Naive thymus-derived CD8-positive, alpha-beta T cell (primary cell): ENCODE results near the gene UGT2B15. TPM values are rescaled to one million over a fixed set of nuclear protein-coding genes. Genes with fewer than 3 reads are reported as not detected.
"Not testable (repeated sequence)": the region's sequence is repeated elsewhere in the genome, so short reads cannot be mapped to it uniquely, and the experiment has no call there.

Experiments
- ATAC-seq, 2 donors: fragments of 150-1000 bp; cut with Tn5 transposase in 1 of 2; sonication (Bioruptor Pico), chemical (Tn5 transposase) in 1 of 2; 1 replicate in 1 of 2; 2 replicates in 1 of 2; pipeline ENCODE4 v1.10.0; 2021; ENCODE audit warnings: mild to moderate bottlenecking in 2 of 2, moderate library complexity in 2 of 2
- POLR2A ChIA-PET: fragments of 350-600 bp; sonication (Branson Sonifier 250); formaldehyde crosslinking; loops from one replicate; lab custom pipeline; 2021; ENCODE audit warnings: antibody characterized with exemption; lab: Charles Lee
- DNase-seq, 10 donors: peaks; one replicate each; pipeline versions ENCODE4 v3.0.0 to v3.0.0-alpha.2; 2020 to 2022
- H3K27ac Mint-ChIP-seq, 10 donors: one replicate each; pipeline ENCODE4 v1.8.0; 2020 to 2022; ENCODE audit warnings: mild to moderate bottlenecking in 10 of 10, mixed read lengths in 10 of 10, moderate library complexity in 4 of 10, inconsistent platforms in 1 of 10
- H3K27me3 Mint-ChIP-seq, 5 donors: one replicate each; pipeline ENCODE4 v1.8.0; 2021 to 2022; ENCODE audit warnings: mixed read lengths in 5 of 5
- H3K36me3 Mint-ChIP-seq, 3 donors: one replicate each; pipeline ENCODE4 v1.8.0; 2020 to 2022; ENCODE audit warnings: mixed read lengths in 3 of 3, mild to moderate bottlenecking in 2 of 3, inconsistent platforms in 1 of 3
- H3K4me1 Mint-ChIP-seq, 4 donors: one replicate each; pipeline ENCODE4 v1.8.0; 2021 to 2022; ENCODE audit warnings: mixed read lengths in 4 of 4
- H3K4me3 Mint-ChIP-seq, 10 donors: one replicate each; pipeline ENCODE4 v1.8.0; 2020 to 2022; ENCODE audit warnings: mild to moderate bottlenecking in 10 of 10, mixed read lengths in 10 of 10, moderate library complexity in 6 of 10, inconsistent platforms in 1 of 10
- H3K9me3 Mint-ChIP-seq, 9 donors: one replicate each; pipeline ENCODE4 v1.8.0; 2020 to 2022; ENCODE audit warnings: mixed read lengths in 9 of 9, mild to moderate bottlenecking in 3 of 9, inconsistent platforms in 1 of 9, moderate library complexity in 1 of 9
- polyA plus RNA-seq, 3 donors: library from polyadenylated mRNA; unstranded; fragments of 300-500 nt; fragmentation: Illumina TruSeq; gene quantifications; one replicate each; pipeline ENCODE4 v1.2.3, GENCODE V29; 2021
- total RNA-seq, 8 experiments: library from RNA in 2 of 8; stranded (reverse) in 2 of 8; gene quantifications; one replicate each; pipeline ENCODE4 v1.2.3 and lab custom pipeline; 2021 to 2026

Gene UGT2B15
- total RNA-seq (not detected), polyA plus RNA-seq (not detected), total RNA-seq (lab: John Stamatoyannopoulos, UW) (0 reads per million in 6 experiments)

DNA sequence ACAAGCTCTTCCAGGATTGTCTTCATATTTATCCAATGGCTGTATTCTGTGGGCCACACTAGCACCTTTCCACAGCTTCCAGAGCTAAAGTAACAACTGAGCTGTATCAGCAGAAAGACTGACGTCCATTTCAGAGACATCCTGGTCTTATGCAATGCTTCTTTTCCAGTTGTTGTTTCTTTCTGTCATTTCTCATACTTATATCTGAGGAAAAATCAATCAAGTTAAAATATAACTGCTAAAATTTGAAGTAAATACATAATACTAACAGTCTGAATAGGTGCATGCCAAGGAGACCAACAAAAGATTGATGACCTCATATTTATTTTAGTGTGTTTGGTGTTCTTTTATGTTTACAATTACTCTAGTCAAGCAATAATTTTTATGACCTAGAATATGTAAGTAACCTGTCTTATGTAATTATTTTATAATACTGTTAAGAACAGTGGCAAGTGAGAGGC, at the start of gene UGT2B15:
UGT2B15 (minus strand) TSS at position 174 of the 461 bp plus-strand sequence; CDS start at position 140, 34 bp downstream.
- H3K27me3 Mint-ChIP-seq, H3K36me3 Mint-ChIP-seq, H3K4me1 Mint-ChIP-seq, DNase-seq, H3K4me3 Mint-ChIP-seq, H3K27ac Mint-ChIP-seq, ATAC-seq, POLR2A ChIA-PET: not testable (repeated sequence)
- H3K9me3 Mint-ChIP-seq: peaks cover 0 to 13% (median 0%) of the 10 kb centered on the region in 9 donors

DNA sequence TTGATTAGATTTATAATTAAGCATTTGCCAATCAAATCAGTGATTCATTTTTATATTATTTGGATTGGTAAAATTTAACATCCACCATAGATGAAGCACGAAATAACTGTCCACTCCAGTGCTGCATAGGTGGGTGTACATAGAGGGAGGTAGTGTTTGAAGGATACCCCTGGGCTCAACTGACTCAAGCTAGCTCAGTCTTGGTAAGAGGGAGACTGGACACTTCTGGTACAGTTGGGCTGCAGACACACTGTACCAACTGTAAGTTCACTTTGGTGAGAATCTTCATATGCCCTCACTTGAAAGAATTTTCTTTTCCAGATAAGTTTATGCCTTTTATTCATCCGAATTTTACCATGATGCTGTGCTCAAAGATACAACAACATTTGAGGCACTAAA, 48.6 kb upstream of the UGT2B15 start:
- peaks cover 0 to 13% (median 0%) of the 10 kb centered on the region in 5 donors for H3K27me3 Mint-ChIP-seq
- POLR2A ChIA-PET: no interaction called here

DNA sequence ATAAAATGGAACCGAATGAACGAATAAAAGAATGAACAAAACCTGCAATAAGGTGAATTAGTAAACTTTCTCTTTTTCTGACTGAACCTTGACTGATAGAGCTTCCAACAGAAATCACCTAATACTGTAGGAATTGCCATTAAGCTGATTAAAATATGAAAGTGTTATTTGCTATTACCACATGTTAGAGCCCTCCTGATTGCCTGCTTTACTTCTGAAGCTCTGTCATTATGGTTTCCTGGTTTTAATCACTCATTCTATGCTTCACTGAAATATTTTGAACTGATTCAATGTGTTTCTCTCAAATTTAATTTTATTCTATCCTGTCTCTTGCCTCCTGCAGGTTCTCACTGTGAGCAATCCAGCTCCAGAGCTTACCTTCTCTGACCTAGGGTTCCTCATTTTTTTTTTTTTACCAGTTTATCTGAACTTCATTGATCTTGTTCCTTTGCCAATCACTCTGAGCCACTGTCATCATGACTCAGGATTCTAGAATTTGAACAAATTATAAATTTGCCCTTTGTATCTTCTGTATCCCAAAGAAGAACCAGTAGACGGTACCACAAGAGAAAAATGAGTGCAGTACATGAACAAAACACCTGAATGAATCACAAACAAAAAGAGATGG, 48.1 kb upstream of the UGT2B15 start:
- Mint-ChIP-seq H3K9me3 (peaks cover 0 to 11% (median 0%) of the 10 kb centered on the region in 9 donors), H3K27me3 (peaks cover 0 to 13% (median 0%) of the 10 kb centered on the region in 5 donors), H3K27ac (no peak overlapping the region), H3K4me3 (no peak overlapping the region), H3K4me1 (no peaks in the 10 kb centered on the region), H3K36me3 (no peaks in the 10 kb centered on the region)
- POLR2A ChIA-PET: no interaction called here
- ATAC-seq: no peak
- DNase-seq: no peak

More for the DNA sequence above, 48.6 kb upstream of the UGT2B15 start:
- H3K9me3 Mint-ChIP-seq: peaks cover 0 to 11% (median 0%) of the 10 kb centered on the region in 9 donors
- no peak overlapping the region for H3K27ac Mint-ChIP-seq
- DNase-seq (no peak), ATAC-seq (no peak)
- H3K4me1 Mint-ChIP-seq: no peaks in the 10 kb centered on the region
- no peaks in the 10 kb centered on the region for H3K36me3 Mint-ChIP-seq
- H3K4me3 Mint-ChIP-seq: no peak overlapping the region

DNA sequence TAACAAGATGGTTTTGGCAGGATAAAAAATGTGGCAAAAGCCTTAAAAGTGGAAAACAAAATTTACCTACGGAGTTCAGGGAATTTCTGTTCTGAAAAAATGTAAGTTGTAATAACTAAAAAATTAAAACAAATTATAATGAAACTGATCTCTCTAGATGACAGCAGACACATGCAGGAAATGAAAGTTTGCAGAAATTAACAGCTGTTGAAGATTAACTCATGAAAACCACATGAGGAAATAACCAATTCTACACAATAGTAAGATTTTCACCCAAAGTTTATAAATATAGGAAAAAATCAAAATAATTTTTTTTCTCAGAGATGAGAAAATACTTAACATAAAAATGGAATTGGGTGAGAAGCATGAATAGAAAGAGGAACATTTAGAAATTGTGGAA, 47.5 kb upstream of the UGT2B15 start:
- POLR2A ChIA-PET: no interaction called here
- no peak for DNase-seq

DNA sequence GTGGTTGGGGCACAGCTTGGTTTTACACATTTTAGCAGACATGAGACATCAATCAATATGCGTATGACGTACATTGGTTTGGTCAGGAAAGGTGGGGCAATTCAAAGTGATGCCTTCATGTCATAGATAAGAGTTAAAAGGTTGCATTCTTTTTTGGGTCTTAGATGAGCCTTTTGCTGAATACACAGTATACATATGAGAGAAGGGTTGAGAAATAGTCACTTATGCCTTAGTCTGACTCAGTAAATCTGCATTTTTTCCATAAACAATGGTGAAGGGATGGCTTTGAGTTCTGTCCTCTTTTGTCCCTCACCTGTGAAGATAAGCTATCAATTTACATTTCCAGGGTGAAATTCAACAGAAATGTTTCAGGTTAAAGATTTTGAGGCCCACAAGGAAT, 43.9 kb upstream of the UGT2B15 start:
- H3K27ac Mint-ChIP-seq: no peak overlapping the region
- no peaks in the 10 kb centered on the region for H3K9me3 Mint-ChIP-seq
- H3K27me3 Mint-ChIP-seq: peaks cover 0 to 6% (median 0%) of the 10 kb centered on the region in 5 donors
- no peaks in the 10 kb centered on the region for H3K36me3 Mint-ChIP-seq
- no peak for ATAC-seq
- no peaks in the 10 kb centered on the region for H3K4me1 Mint-ChIP-seq
- no peak for DNase-seq
- H3K4me3 Mint-ChIP-seq: no peak overlapping the region
- POLR2A ChIA-PET: no interaction called here

More for the DNA sequence above, 47.5 kb upstream of the UGT2B15 start:
- Mint-ChIP-seq H3K36me3 (no peaks in the 10 kb centered on the region), H3K9me3 (peaks cover 0 to 11% (median 0%) of the 10 kb centered on the region in 9 donors), H3K4me3 (no peak overlapping the region), H3K27me3 (peaks cover 0 to 13% (median 0%) of the 10 kb centered on the region in 5 donors), H3K27ac (no peak overlapping the region), H3K4me1 (no peaks in the 10 kb centered on the region)
- ATAC-seq: no peak

DNA sequence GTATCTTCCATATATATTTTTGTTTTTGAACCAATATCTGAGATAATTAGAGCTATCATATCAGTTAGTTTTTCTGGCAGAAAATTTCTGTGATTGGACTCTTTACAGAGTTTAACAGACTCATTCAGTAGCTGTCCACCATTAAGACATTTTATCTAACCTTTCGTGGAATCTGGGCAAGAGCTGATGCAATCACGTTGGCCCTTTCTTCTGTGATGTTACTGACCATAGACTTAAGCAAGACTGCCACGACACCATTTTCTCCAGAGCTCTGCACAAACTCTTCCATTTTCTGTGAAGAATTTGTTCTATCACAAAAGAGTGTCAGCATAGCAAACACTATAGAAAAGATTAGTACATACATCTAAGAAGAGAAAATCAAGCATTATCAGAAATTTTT, 41.8 kb upstream of the UGT2B15 start:
- H3K36me3 Mint-ChIP-seq: no peaks in the 10 kb centered on the region
- no peak overlapping the region for H3K4me3 Mint-ChIP-seq
- H3K4me1 Mint-ChIP-seq: no peaks in the 10 kb centered on the region
- POLR2A ChIA-PET: no interaction called here
- no peak for DNase-seq
- no peak for ATAC-seq
- H3K27ac Mint-ChIP-seq: no peak overlapping the region
- no peaks in the 10 kb centered on the region for H3K9me3 Mint-ChIP-seq
- peaks cover 0 to 2% (median 0%) of the 10 kb centered on the region in 5 donors for H3K27me3 Mint-ChIP-seq

DNA sequence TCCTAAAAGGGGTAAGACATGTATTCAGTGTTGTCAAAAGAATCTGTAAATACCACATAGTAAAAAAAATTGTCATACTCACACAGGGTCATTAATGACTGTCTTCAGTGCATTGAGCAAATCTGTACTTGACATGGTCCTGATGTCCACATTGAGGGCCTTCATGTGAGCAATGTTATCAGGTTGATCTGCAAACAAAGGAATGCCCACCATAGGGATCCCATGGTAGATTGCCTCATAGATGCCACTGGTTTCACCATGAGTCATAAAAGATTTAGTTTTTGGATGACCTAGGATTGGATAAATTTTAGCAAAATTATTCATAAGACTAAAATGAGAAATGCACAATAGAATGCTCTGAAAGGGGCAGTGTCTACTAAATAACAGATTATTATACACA, 38.1 kb upstream of the UGT2B15 start:
- DNase-seq (no peak), ATAC-seq (no peak)
- Mint-ChIP-seq H3K27ac (no peak overlapping the region), H3K27me3 (peaks cover 0 to 3% (median 0%) of the 10 kb centered on the region in 5 donors), H3K4me1 (no peaks in the 10 kb centered on the region), H3K4me3 (no peak overlapping the region), H3K9me3 (peaks cover 0 to 3% (median 0%) of the 10 kb centered on the region in 9 donors), H3K36me3 (no peaks in the 10 kb centered on the region)
- POLR2A ChIA-PET: no interaction called here

DNA sequence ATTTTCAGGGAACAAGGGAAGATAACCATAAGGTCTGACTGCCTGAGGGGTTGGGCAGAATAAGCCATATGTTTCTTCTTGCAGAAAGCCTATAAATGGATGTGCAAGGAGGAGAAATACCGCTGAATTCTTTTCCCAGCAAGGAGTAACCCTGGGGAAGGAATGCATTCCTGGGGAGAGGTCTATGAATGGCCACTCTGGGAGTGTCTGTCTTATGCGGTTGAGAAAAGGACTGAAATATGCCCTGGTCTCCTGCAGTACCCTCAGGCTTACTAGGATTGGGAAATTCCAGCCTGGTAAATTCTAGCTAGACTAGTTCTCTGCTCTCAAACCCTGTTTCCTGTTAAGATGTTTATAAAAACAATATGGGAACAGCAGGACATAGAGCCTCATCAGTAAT, 32.7 kb upstream of the UGT2B15 start:
- ATAC-seq, H3K4me3 Mint-ChIP-seq, H3K9me3 Mint-ChIP-seq, DNase-seq, H3K4me1 Mint-ChIP-seq, H3K36me3 Mint-ChIP-seq, POLR2A ChIA-PET, H3K27me3 Mint-ChIP-seq, H3K27ac Mint-ChIP-seq: not testable (repeated sequence)

DNA sequence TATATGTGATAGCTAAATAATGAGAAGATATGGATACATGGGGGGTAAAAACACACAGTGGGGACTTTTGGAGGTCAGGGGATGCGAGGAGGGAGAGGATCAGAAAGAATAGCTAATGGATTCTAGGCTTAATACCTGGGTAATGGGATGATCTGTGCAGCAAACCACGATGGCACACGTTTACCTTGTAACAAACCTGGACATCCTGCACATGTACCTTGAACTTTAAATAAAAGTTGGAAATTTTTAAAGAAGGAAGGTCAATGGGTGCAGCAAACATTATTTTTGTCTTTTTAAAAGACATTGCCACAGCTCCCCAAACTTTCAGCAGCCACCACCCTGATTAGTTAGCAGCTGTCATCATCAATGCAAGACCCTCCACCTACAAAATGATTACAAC, 29.7 kb upstream of the UGT2B15 start:
- no peaks in the 10 kb centered on the region for H3K36me3 Mint-ChIP-seq
- H3K9me3 Mint-ChIP-seq: peaks cover 0 to 4% (median 2%) of the 10 kb centered on the region in 9 donors
- no peak for DNase-seq
- H3K27me3 Mint-ChIP-seq: peaks cover 0 to 2% (median 0%) of the 10 kb centered on the region in 5 donors
- H3K27ac Mint-ChIP-seq: no peak overlapping the region
- POLR2A ChIA-PET: no interaction called here
- no peak for ATAC-seq
- no peak overlapping the region for H3K4me3 Mint-ChIP-seq
- no peaks in the 10 kb centered on the region for H3K4me1 Mint-ChIP-seq

DNA sequence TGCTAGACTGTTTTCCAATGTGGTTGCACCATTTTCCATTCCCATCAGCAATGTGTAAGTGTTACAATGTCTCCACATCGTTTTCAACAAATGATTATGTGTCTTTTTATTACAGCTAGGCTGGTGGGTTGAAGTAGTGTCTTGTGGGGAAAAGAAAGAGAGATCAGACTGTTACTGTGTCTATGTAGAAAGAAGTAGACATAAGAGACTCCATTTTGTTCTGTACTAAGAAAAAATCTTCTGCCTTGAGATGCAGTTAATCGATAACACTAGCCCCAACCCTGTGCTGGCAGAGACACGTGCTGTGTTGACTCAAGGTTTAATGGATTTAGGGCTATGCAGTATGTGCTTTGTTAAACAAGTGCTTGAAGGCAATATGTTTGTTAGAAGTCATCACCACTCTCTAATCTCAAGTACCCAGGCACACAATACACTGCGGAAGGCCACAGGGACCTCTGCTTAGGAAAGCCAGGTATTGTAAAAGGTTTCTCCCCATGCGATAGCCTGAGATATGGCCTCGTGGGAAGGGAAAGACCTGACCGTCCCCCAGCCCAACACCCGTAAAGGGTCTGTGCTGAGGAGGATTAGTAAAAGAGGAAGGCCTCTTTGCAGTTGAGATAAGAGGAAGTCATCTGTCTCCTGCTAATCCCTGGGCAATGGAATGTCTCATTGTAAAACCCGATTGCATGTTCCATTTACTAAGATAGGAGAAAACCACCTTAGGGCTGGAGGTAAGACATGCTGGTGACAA, 23.0 kb upstream of the UGT2B15 start:
- Mint-ChIP-seq H3K9me3 (peaks cover 0 to 24% (median 8%) of the 10 kb centered on the region in 9 donors), H3K27ac (no peak overlapping the region), H3K4me3 (no peak overlapping the region), H3K4me1 (no peaks in the 10 kb centered on the region), H3K36me3 (peaks cover 0 to 7% (median 0%) of the 10 kb centered on the region in 3 donors), H3K27me3 (peaks cover 0 to 2% (median 0%) of the 10 kb centered on the region in 5 donors)
- DNase-seq (no peak), ATAC-seq (no peak)
- POLR2A ChIA-PET: no interaction called here

DNA sequence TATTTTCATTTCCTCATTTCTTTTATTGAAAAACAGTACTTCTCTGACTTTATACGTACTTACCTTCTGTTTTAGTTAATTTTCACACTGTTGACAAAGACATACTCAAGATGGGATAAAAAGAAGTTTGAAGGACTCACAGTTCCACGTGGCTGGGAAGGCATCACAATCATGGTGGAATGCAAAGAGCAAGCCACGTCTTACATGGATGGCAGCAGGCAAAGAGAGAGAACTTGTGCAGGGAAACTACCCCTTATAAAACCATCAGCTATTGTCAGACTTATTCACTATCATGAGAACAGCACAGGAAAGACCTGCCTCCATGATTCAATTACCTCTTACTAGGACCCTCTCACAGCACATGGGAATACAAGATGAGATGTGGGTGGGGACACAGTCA, 20.7 kb upstream of the UGT2B15 start:
- H3K4me3 Mint-ChIP-seq: no peak overlapping the region
- POLR2A ChIA-PET: no interaction called here
- peaks cover 0 to 24% (median 8%) of the 10 kb centered on the region in 9 donors for H3K9me3 Mint-ChIP-seq
- H3K27ac Mint-ChIP-seq: no peak overlapping the region
- no peaks in the 10 kb centered on the region for H3K4me1 Mint-ChIP-seq
- H3K27me3 Mint-ChIP-seq: no peaks in the 10 kb centered on the region
- H3K36me3 Mint-ChIP-seq: peaks cover 0 to 7% (median 0%) of the 10 kb centered on the region in 3 donors
- DNase-seq (no peak), ATAC-seq (no peak)

DNA sequence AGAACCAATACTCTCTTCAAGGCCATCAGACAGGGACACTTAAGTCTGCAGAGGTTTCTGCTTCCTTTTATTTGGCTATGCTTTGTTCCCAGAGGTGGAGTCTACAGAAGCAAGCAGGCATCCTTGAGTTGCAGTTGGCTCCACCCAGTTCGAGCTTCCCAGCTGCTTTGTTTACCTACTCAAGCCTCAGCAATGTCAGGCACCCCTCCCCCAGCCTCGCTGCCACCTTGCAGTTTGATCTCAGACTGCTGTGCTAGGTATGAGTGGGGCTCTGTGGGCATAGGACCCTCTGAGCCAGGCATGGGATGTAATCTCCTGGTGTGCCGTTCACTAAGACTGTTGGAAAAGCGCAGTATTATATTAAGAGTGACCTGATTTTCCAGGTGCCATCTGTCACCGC, 12.6 kb upstream of the UGT2B15 start:
- H3K27me3 Mint-ChIP-seq: peaks cover 0 to 18% (median 2%) of the 10 kb centered on the region in 5 donors
- DNase-seq (no peak), ATAC-seq (no peak)
- POLR2A ChIA-PET: no interaction called here
- H3K9me3 Mint-ChIP-seq: peaks cover 0 to 31% (median 12%) of the 10 kb centered on the region in 9 donors
- H3K36me3 Mint-ChIP-seq: peaks cover 0 to 4% (median 0%) of the 10 kb centered on the region in 3 donors
- H3K27ac Mint-ChIP-seq: no peak overlapping the region
- no peaks in the 10 kb centered on the region for H3K4me1 Mint-ChIP-seq
- H3K4me3 Mint-ChIP-seq: no peak overlapping the region

DNA sequence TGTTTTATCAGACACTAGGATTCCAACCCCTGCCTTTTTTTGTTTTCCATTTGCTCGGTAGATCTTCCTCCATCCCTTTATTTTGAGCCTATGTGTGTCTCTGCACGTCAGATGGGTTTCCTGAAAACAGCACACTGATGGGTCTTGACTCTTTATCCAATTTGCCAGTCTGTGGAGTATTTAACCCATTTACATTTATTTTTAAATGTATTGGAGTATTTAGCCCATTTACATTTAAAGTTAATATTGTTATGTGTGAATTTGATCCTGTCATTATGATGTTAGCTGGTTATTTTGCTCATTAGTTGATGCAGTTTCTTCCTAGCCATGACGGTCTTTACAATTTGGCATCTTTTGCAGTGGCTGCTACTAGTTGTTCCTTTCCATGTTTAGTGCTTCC, 10.8 kb upstream of the UGT2B15 start:
- Mint-ChIP-seq H3K27me3 (peaks cover 0 to 21% (median 2%) of the 10 kb centered on the region in 5 donors), H3K9me3 (peaks cover 0 to 30% (median 9%) of the 10 kb centered on the region in 9 donors)
- H3K4me3 Mint-ChIP-seq, DNase-seq, H3K27ac Mint-ChIP-seq, H3K36me3 Mint-ChIP-seq, ATAC-seq, H3K4me1 Mint-ChIP-seq, POLR2A ChIA-PET: not testable (repeated sequence)
